ENCODE measurements around the gene ADD1. TPM values are rescaled to one million over a fixed set of nuclear protein-coding genes. Genes with fewer than 3 reads are reported as not detected.

Gene ADD1
- total and polyA plus RNA-seq, 4 donors = 62.2 to 142 (median 83.4) TPM

- Histone ChIP-seq H3K9ac (ENCODE audit: low read depth in 1 of 2, low read length in 2 of 2) (peak overlapping the region in 1 of 2 donors; percentile 80), H3K4me3 (ENCODE audit: low read depth in 1 of 3, low read length in 3 of 3) (peak overlapping the region in 1 of 3 donors; percentile 5), H3K4me1 (ENCODE audit: control insufficient read depth in 4 of 4, insufficient read depth in 4 of 4, low read length in 3 of 4) (peaks cover 32 to 85% (median 65%) of the 10 kb centered on the region in 4 donors), H3K36me3 (ENCODE audit: control insufficient read depth in 4 of 4, insufficient read depth in 3 of 4, low read depth in 1 of 4, low read length in 3 of 4) (peaks cover 0 to 7% (median 2%) of the 10 kb centered on the region in 4 donors), H3K9me3 (ENCODE audit: control insufficient read depth in 4 of 4, low read length in 3 of 4) (no peaks in the 10 kb centered on the region), H3K27me3 (ENCODE audit: control insufficient read depth in 4 of 4, insufficient read depth in 4 of 4, low read length in 3 of 4) (no peaks in the 10 kb centered on the region), H3K27ac (ENCODE audit: low read depth in 1 of 2, low read length in 2 of 2) (peak overlapping the region; percentile 90 to 96)
- TF ChIP-seq NR2F2 (IDR thresholded peaks at IDR 0.05) (no peak), FOXA1 (IDR thresholded peaks at IDR 0.05) (no peak)
- no peak for DNase-seq (ENCODE audit: low spot score)
- 70% methylated on average over 23 of the region's 23 CpGs for WGBS
Observed at GRCh38 chr4:2799971-2800690, 43.5 kb upstream of the ADD1 start.

DNA sequence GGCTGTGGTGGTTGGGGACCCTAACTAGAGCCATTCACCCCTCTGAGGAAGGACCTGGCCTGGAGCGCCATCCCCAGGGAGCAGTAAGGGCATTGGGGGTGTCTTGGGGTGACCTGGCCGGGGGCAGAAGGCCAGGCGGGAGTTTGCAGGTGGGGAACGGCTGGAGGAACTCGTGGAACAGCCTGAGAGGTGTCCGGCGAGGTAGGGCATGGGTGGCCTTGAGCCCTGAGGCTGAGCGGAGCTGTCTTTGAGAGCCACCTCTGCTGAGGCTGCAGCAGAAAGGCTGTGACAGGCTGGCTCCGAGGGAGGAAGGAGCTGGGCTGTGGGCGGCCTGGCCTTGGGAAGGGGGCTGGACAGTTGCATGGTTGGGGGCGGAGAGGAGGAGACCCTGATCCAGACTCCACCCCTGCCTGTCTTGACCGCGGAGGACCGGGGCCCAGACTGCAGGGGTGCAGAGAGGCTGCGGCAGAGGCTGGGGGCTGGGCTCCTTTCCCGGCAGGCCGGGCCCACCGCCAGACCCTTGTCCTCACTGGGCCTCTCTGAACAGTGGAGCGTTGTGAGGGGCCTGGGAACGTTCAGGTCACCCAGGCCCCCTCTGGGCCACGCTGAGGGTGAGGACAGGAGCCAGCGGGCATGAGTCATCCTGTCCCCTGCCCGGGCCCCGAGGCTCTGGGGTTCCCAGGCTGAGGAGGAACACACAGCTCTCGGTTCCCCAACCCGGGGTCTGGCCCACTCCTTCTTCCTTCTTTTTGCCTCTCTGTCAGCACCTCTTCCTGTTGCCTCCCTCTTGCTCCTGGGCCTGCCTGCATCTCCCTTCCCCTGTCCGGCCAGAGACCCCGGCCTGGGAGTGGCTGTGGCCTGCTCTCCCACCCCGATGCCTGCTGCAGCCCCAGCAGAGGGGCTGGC lies 42.7 kb upstream of the ADD1 start:
- Histone ChIP-seq H3K9me3 (ENCODE audit: control insufficient read depth in 4 of 4, low read length in 3 of 4) (no peaks in the 10 kb centered on the region), H3K4me3 (ENCODE audit: low read depth in 1 of 3, low read length in 3 of 3) (no peak overlapping the region), H3K27ac (ENCODE audit: low read depth in 1 of 2, low read length in 2 of 2) (peak overlapping the region; percentile 90 to 96), H3K9ac (ENCODE audit: low read depth in 1 of 2, low read length in 2 of 2) (peak overlapping the region in 1 of 2 donors; percentile 80), H3K27me3 (ENCODE audit: control insufficient read depth in 4 of 4, insufficient read depth in 4 of 4, low read length in 3 of 4) (no peaks in the 10 kb centered on the region), H3K36me3 (ENCODE audit: control insufficient read depth in 4 of 4, insufficient read depth in 3 of 4, low read depth in 1 of 4, low read length in 3 of 4) (peaks cover 0 to 7% (median 2%) of the 10 kb centered on the region in 4 donors), H3K4me1 (ENCODE audit: control insufficient read depth in 4 of 4, insufficient read depth in 4 of 4, low read length in 3 of 4) (peaks cover 26 to 85% (median 65%) of the 10 kb centered on the region in 4 donors)
- TF ChIP-seq NR2F2 (IDR thresholded peaks at IDR 0.05) (peak; percentile 57), FOXA1 (IDR thresholded peaks at IDR 0.05) (no peak), GABPA (IDR thresholded peaks at IDR 0.05 in 1 of 2, conservative IDR thresholded peaks at IDR 0.05 in 1 of 2) (no peak), YY1 (IDR thresholded peaks at IDR 0.05) (no peak), RAD21 (IDR thresholded peaks at IDR 0.05) (no peak), HNF4A (conservative IDR thresholded peaks at IDR 0.05) (no peak), HNF4G (IDR thresholded peaks at IDR 0.05) (no peak), SP1 (IDR thresholded peaks at IDR 0.05) (no peak), CTCF (IDR thresholded peaks at IDR 0.05; ENCODE audit: low read depth, low read length, missing input control) (no peak), RXRA (IDR thresholded peaks at IDR 0.05) (peak in 1 of 2 donors; percentile 28), TAF1 (conservative IDR thresholded peaks at IDR 0.05) (no peak), MAX (IDR thresholded peaks at IDR 0.05) (no peak), JUND (IDR thresholded peaks at IDR 0.05) (peak; percentile 64), FOXA2 (IDR thresholded peaks at IDR 0.05) (no peak), EGR1 (IDR thresholded peaks at IDR 0.05; ENCODE audit: low read depth in 2 of 2) (no peak)
- TF ChIP-seq, protein P1, sequence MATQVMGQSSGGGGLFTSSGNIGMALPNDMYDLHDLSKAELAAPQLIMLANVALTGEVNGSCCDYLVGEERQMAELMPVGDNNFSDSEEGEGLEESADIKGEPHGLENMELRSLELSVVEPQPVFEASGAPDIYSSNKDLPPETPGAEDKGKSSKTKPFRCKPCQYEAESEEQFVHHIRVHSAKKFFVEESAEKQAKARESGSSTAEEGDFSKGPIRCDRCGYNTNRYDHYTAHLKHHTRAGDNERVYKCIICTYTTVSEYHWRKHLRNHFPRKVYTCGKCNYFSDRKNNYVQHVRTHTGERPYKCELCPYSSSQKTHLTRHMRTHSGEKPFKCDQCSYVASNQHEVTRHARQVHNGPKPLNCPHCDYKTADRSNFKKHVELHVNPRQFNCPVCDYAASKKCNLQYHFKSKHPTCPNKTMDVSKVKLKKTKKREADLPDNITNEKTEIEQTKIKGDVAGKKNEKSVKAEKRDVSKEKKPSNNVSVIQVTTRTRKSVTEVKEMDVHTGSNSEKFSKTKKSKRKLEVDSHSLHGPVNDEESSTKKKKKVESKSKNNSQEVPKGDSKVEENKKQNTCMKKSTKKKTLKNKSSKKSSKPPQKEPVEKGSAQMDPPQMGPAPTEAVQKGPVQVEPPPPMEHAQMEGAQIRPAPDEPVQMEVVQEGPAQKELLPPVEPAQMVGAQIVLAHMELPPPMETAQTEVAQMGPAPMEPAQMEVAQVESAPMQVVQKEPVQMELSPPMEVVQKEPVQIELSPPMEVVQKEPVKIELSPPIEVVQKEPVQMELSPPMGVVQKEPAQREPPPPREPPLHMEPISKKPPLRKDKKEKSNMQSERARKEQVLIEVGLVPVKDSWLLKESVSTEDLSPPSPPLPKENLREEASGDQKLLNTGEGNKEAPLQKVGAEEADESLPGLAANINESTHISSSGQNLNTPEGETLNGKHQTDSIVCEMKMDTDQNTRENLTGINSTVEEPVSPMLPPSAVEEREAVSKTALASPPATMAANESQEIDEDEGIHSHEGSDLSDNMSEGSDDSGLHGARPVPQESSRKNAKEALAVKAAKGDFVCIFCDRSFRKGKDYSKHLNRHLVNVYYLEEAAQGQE (IDR thresholded peaks at IDR 0.05) = no peak
- TF ChIP-seq, protein P2, sequence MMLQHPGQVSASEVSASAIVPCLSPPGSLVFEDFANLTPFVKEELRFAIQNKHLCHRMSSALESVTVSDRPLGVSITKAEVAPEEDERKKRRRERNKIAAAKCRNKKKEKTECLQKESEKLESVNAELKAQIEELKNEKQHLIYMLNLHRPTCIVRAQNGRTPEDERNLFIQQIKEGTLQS (IDR thresholded peaks at IDR 0.05) = no peak
- TF ChIP-seq, protein P3, sequence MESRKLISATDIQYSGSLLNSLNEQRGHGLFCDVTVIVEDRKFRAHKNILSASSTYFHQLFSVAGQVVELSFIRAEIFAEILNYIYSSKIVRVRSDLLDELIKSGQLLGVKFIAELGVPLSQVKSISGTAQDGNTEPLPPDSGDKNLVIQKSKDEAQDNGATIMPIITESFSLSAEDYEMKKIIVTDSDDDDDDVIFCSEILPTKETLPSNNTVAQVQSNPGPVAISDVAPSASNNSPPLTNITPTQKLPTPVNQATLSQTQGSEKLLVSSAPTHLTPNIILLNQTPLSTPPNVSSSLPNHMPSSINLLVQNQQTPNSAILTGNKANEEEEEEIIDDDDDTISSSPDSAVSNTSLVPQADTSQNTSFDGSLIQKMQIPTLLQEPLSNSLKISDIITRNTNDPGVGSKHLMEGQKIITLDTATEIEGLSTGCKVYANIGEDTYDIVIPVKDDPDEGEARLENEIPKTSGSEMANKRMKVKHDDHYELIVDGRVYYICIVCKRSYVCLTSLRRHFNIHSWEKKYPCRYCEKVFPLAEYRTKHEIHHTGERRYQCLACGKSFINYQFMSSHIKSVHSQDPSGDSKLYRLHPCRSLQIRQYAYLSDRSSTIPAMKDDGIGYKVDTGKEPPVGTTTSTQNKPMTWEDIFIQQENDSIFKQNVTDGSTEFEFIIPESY (IDR thresholded peaks at IDR 0.05) = no peak
- WGBS = 64% methylated on average over 29 of the region's 29 CpGs
- no peak for DNase-seq (ENCODE audit: low spot score)
